IPS-18c (cell line): ENCODE measurements around the gene ZNF157.
"Not testable (repeated sequence)": the region's sequence is repeated elsewhere in the genome, so short reads cannot be mapped to it uniquely, and the experiment has no call there.

Source experiments
- H3K4me3 ChIP-seq: 2 replicates; pipeline ENCODE4 v1.7.0; 2013; ENCODE audit warnings: low read depth, mild to moderate bottlenecking, low read length, moderate library complexity; ENCODE audit not compliant: insufficient read depth
- H3K9me3 ChIP-seq: one replicate; pipeline ENCODE4 v1.6.1; 2013; ENCODE audit warnings: mild to moderate bottlenecking, low read length, moderate library complexity; ENCODE audit not compliant: control insufficient read depth, insufficient read depth

ZNF157 gene

DNA sequence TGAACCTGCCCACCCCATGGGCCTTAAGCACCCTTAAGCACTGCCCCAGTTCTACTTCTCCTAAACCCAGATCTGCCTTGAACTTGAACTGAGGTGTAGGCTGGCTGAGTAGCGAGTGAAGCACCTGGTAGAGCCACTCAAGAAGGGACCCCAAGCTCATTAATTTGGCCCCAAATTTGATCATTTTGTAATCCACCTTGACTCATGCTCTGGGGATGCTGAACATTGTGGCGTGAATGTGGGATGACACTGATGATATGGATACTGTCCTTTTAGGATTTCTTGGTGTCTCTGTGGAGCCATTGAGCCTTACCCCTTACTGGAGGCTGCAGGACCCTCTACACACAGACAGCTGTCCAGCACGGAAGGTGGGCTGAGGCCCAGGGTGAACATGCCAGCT lies at the start of gene ZNF157:
ZNF157 (plus strand) TSS at position 301 of the 400 bp plus-strand sequence; CDS start at position 392, 91 bp downstream.
- H3K9me3 ChIP-seq: no peaks in the 10 kb centered on the region

DNA sequence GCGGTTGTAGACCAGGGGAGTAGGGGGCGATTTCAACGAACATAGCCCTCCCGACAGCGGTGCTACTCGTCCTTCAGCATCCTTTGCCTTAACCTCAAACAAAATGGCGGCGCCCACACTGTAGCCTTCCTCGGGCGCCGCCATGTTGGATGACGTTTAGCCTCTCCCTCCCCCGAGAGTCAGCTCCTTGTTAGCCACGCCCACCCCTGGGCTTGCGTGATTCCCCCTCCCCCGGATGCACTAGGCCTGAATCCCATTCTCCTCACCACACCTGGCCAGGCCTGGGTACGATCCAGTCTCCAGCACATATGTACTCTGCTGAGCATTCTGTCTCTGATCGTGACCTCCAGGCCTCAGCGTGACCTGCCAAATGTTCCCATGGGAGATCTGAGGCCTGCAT lies 49.0 kb upstream of the ZNF157 start:
- H3K9me3 ChIP-seq: peaks cover 3% of the 10 kb centered on the region
- 0 out of 2 replicates have a peak overlapping the region, but pooled peaks have one; percentile 34 for H3K4me3 ChIP-seq

More for the DNA sequence above, at the start of gene ZNF157:
- no peak within 1 kb of the TSS for H3K4me3 ChIP-seq

GRCh38 chrX:47321823-47322371 lies 48.5 kb upstream of the ZNF157 start:
- H3K4me3 ChIP-seq: peak overlapping the region; percentile 34
- H3K9me3 ChIP-seq: peaks cover 3% of the 10 kb centered on the region

- H3K4me3 ChIP-seq: no peak overlapping the region
- H3K9me3 ChIP-seq: no peaks in the 10 kb centered on the region
Measured at GRCh38 chrX:47327902-47328301, 42.5 kb upstream of the ZNF157 start.

DNA sequence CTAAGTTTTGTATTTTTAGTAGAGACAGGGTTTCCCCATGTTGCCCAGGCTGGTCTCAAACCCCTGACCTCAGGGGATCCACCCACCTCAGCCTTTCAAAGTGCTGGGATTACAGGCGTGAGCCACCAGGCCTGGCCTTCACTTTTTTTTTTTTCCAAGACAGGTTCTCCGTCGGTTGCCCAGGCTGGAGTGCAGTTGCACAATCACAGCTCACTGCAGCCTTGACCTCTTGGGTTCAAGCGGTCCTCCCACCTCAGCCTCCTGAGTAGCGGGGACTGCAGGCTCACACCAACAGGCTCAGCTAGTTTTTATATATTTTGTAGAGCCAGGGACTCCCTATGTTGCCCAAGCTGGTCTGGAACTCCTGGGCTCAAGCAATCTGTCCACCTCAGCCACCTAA lies 37.6 kb upstream of the ZNF157 start:
- not testable (repeated sequence) for H3K9me3 ChIP-seq, H3K4me3 ChIP-seq

- Histone ChIP-seq H3K9me3 (no peaks in the 10 kb centered on the region), H3K4me3 (no peak overlapping the region)
Measured at GRCh38 chrX:47351706-47352105, 18.7 kb upstream of the ZNF157 start.

DNA sequence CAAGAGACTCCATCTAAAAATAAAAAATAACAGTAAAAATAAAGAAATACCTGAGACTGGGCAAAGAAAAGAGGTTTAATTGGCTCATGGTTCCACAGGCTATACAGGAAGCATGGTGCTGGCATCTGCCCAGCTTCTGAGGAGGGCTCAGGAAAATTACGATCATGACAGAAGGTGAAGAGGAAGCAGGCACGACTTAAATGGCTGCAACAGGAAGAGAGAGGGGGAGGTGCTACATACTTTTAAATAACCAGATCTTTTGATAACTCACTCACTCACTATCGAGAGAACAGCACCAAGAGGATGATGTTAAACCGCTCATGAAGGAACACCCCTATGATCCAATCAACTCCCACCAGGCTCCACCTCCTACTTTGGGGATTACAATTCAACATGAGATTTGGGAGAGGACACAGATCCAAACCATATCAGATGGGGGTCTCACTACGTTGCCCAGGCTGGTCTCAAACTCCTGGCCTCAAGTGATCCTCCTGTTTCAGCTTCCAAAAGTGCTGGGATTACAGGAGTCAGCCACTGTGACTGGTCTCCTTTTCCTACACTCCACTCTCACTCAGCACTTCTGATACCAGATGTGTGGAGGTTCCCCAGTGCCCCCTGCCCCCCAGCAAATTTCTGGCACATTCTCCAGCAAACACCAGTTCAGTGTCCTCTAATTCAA lies 11.9 kb upstream of the ZNF157 start:
- Histone ChIP-seq H3K9me3 (peaks cover 3% of the 10 kb centered on the region), H3K4me3 (no peak overlapping the region)

GRCh38 chrX:47360423-47361179 lies 9.8 kb upstream of the ZNF157 start:
- peaks cover 3% of the 10 kb centered on the region for H3K9me3 ChIP-seq
- H3K4me3 ChIP-seq: no peak overlapping the region

DNA sequence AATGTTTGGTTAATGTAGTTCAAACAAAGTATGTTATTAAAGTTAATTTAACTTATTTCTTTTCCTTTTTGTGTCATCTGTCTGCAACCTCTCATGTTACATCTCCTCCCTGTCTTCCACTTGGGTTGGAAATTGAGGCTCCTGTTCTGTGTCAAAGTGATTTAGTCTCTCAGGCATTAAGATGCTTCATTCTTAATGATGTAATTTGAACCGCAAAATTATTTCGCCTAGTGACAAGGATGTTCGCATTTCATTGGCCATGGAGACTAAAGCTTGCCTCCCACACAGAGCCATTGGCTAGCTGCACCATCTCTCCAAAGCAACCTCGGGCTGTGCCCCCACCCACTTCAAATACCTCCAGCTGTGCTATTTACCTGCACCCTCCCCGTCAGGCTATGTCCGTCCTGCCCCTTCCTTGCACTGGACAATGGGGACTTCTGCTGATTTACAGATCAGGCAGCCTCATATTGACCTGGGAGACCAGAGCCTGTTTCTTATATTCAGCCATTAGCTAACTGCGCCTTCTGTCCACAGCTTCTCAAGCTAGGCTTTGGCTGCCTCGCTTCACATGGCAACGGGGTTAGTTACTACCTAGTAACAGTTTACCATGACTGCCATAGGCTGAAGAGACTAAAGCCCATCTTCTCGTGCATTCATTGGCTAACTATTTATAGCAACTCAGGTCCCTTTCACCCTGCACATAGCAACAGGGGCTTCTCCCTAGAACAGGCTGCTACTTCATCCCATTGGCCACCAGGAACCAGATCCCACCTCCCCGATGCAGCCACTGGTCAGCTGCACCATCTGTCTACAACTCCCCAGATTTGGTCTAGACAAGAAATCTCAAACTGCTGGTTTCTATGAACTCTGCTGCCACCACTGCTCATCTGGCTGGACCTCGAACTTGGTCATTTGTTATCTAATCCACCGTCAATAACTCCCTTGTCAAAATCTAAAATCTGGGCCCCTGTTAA lies 8.6 kb upstream of the ZNF157 start:
- Histone ChIP-seq H3K9me3 (peaks cover 3% of the 10 kb centered on the region), H3K4me3 (peak overlapping the region; percentile 68)

DNA sequence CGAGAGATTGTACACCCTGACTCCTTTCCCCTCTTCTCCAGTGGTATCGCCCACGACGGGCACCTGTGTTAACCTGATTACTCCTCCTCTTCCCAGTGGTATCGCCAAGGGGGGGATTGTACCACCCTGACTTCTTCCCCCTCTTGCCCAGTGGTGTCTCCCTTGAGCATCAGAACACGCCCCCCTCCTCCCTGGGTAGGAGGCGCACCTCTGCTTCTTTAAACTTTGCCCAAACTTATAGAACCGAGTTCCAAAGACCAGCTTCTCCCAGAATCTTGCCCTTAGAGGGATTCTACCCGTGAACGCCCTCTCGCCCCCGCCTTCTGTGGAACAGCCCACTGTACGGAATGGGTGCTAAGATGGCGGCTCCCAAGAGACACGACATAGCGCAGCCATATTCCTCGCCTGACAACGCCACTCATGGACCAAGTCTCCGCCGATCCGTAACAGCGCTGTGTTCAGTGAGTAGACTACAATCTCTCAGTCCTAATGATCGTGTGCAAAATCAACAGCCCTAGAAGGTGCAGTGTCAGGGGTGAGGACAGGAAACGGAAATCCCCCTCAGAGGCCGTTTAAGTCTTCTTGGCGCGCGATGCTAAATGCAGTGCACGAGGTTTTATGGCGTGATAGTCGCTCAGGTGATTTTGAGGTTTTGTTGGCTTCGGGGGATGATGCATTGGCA lies 4.2 kb upstream of the ZNF157 start:
- no peaks in the 10 kb centered on the region for H3K9me3 ChIP-seq
- peak overlapping the region; percentile 60; the same call in 1 of the 2 replicates for H3K4me3 ChIP-seq

DNA sequence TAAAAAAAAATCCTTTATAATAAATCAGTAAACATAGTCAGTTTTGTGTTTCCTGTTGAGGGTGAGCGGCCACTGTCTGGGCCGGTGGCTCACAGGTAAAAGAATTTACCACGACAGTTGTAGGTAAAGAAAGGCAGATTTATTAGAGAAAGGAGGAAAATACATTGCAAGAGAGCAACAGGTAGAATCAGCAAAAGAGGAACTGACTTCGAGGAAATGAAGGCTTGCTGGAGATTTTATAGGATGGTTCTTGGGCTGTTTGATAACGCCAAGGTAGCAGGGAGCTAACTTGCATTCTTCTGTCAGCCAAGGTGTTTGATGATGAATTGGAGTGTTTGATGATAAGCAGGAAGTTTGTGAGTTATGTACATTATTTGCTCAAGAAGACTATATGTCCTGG lies 2.8 kb downstream of the ZNF157 start:
- Histone ChIP-seq H3K9me3 (no peaks in the 10 kb centered on the region), H3K4me3 (no peak overlapping the region)

DNA sequence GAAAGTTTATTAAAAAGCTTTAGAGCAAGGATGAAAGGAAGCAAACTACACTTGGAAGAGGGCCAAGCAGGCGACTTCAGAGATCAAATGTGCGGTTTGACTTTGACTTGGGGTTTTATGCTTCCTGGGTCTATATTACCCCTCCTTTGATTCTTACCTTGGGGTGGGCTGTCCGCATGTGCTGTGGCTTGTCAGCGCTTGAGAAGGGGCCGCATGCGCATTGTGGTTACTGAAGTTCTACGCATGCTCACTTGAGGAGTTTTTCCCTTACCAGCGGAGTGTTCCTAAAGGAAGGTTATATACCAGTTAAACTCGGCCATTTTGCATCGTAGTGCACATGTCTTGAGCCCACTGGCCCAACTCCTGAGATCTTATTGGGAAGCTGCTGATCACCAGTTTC lies 9.9 kb downstream of the ZNF157 start:
- Histone ChIP-seq H3K4me3 (no peak overlapping the region), H3K9me3 (no peaks in the 10 kb centered on the region)

- not testable (repeated sequence) for H3K9me3 ChIP-seq, H3K4me3 ChIP-seq
Measured at GRCh38 chrX:47380837-47381236, 10.5 kb downstream of the ZNF157 start.

GRCh38 chrX:47384502-47384901 lies 14.1 kb downstream of the ZNF157 start:
- H3K9me3 ChIP-seq: peaks cover 2% of the 10 kb centered on the region
- H3K4me3 ChIP-seq: no peak overlapping the region

- peaks cover 4% of the 10 kb centered on the region for H3K9me3 ChIP-seq
- no peak overlapping the region for H3K4me3 ChIP-seq
Measured at GRCh38 chrX:47390780-47391179, 20.4 kb downstream of the ZNF157 start.

DNA sequence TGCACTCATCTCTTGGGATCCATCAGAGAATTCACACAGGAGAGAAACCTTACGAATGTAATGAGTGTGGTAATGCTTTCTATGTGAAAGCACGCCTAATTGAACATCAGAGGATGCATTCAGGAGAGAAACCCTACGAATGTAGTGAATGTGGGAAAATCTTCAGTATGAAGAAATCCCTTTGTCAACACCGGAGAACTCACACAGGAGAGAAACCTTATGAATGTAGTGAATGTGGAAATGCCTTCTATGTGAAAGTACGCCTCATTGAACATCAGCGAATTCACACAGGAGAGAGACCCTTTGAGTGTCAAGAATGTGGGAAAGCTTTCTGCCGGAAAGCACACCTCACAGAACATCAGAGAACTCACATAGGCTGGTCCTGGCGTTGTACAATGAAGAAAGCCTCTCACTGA lies 42.8 kb downstream of the ZNF157 start:
- no peak overlapping the region for H3K4me3 ChIP-seq
- H3K9me3 ChIP-seq: peaks cover 20% of the 10 kb centered on the region

GRCh38 chrX:47420265-47420664 lies 49.9 kb downstream of the ZNF157 start:
- Histone ChIP-seq H3K9me3 (peaks cover 15% of the 10 kb centered on the region), H3K4me3 (no peak overlapping the region)
